GM12878 (cell line): ENCODE data around the gene SULF2. TPM values are rescaled to one million over a fixed set of nuclear protein-coding genes. Genes with fewer than 3 reads are reported as not detected.

Experiments used
- ATAC-seq: fragments of 200-7000 bp; cut with Tn5 transposase; 3 replicates; pipeline ENCODE4 v1.9.1; 2020; ENCODE audit warnings: mild to moderate bottlenecking, moderate library complexity
- BruUV-seq: library from RNA; stranded (reverse); fragments of 400-500 nt; replicated peaks from 2 replicates; lab custom pipeline; 2021; lab: Mats Ljungman, UMichigan
- CTCF ChIA-PET: fragments of 300-600 bp; sonication (Branson Sonifier 250); formaldehyde crosslinking; extraction: SDS; loops from one replicate; lab custom pipeline; 2021; ENCODE audit warnings: inconsistent platforms; lab: Yijun Ruan, JAX
- POLR2A ChIA-PET: fragments of 350-600 bp; formaldehyde crosslinking; extraction: SDS; loops from one replicate; lab custom pipeline; 2021; ENCODE audit warnings: inconsistent platforms; lab: Charles Lee
- RAD21 ChIA-PET: fragments of 300-600 bp; sonication (Branson Sonifier 250); formaldehyde crosslinking; loops from one replicate; lab custom pipeline; 2023; ENCODE audit warnings: antibody characterized with exemption; ENCODE audit not compliant: unreplicated experiment; lab: Charles Lee
- SMC1A ChIA-PET: fragments of 300-600 bp; sonication (Branson Sonifier 250); formaldehyde crosslinking; loops from one replicate; lab custom pipeline; 2023; ENCODE audit not compliant: unreplicated experiment, uncharacterized antibody; lab: Charles Lee
- DNase-seq: peaks from one replicate; pipeline ENCODE4 v3.0.0-alpha.2; 2011; ENCODE audit warnings: low read depth, low spot score
- FAIRE-seq: peaks from 3 replicates; lab custom pipeline; 2011; peaks lifted over from hg19 to GRCh38; lab: Jason Lieb, UNC
- H2AFZ ChIP-seq: 2 replicates; pipeline ENCODE4 v1.6.0; 2011; ENCODE audit warnings: low read depth, low read length, control low read depth; ENCODE audit not compliant: control insufficient read depth
- H3K27ac ChIP-seq: 2 replicates; pipeline ENCODE4 v1.5.1; 2011; ENCODE audit warnings: control low read depth; ENCODE audit not compliant: control insufficient read depth, insufficient read depth
- H3K27me3 ChIP-seq, 2 experiments: replicated peaks in 1 of 2; 2 replicates each; pipeline versions ENCODE4 v1.6.0 to v1.6.1; 2011; ENCODE audit warnings: low read length in 1 of 2; ENCODE audit not compliant: control insufficient read depth in 2 of 2, insufficient read depth in 2 of 2
- H3K36me3 ChIP-seq, 2 experiments: 2 replicates each; pipeline ENCODE4 v1.5.1; 2011; ENCODE audit warnings: low read length in 1 of 2; ENCODE audit not compliant: control insufficient read depth in 2 of 2, insufficient read depth in 2 of 2
- H3K4me1 ChIP-seq: 2 replicates; pipeline ENCODE4 v1.6.1; 2011; ENCODE audit warnings: mild to moderate bottlenecking, low read length, moderate library complexity, mixed read lengths; ENCODE audit not compliant: control insufficient read depth, insufficient read depth
- H3K4me2 ChIP-seq: 2 replicates; pipeline ENCODE4 v1.6.0; 2011; ENCODE audit warnings: control low read depth; ENCODE audit not compliant: control insufficient read depth, insufficient read depth
- H3K4me3 ChIP-seq: fragments of 200-600 bp; sonication (generic); 2 replicates; pipeline ENCODE4 v1.5.1; 2016
- H3K79me2 ChIP-seq: 2 replicates; pipeline ENCODE4 v1.6.0; 2011; ENCODE audit warnings: low read length; ENCODE audit not compliant: control insufficient read depth, insufficient read depth
- H3K9ac ChIP-seq: 2 replicates; pipeline ENCODE4 v1.8.0; 2011; ENCODE audit warnings: low read length, control low read depth, mixed read lengths; ENCODE audit not compliant: control insufficient read depth, insufficient read depth
- H3K9me3 ChIP-seq: replicated peaks from 3 replicates; pipeline ENCODE4 v1.5.1; 2011; ENCODE audit warnings: mild to moderate bottlenecking, low read length; ENCODE audit not compliant: control insufficient read depth, insufficient read depth
- H4K20me1 ChIP-seq: 2 replicates; pipeline ENCODE4 v1.6.0; 2011; ENCODE audit not compliant: control insufficient read depth, insufficient read depth
- BCL11A ChIP-seq: IDR thresholded peaks from 2 replicates; pipeline ENCODE4 v1.6.1; 2011; ENCODE audit warnings: low read depth, low read length
- HDAC2 ChIP-seq: fragments of 200-600 bp; sonication (generic); IDR thresholded peaks from 2 replicates; pipeline ENCODE4 v1.6.1; 2017
- NFYA ChIP-seq: IDR thresholded peaks from 2 replicates; pipeline ENCODE4 v1.6.1; 2011; ENCODE audit warnings: low read depth, mild to moderate bottlenecking, low read length, improper control_type of control experiment, borderline replicate concordance
- WGBS: methylation state at CpG from one replicate; pipeline ENCODE4 v1.1.6; 2016; ENCODE audit warnings: low lambda C conversion rate; ENCODE audit not compliant: insufficient replicate concordance, insufficient coverage; ENCODE audit errors: missing lambda C conversion rate; 5-methylcytosine and 5-hydroxymethylcytosine counted together
- in situ Hi-C: fragments of 300-500 bp; cut with MboI; formaldehyde crosslinking; loops from 9 replicates; pipeline ENCODE4 v1.14.3; 2018; ENCODE audit warnings: mixed read lengths
- intact Hi-C: fragments of 100-400 bp; cut with micrococcal nuclease; formaldehyde crosslinking; loops from one replicate; pipeline ENCODE4 v1.14.2; 2022; ENCODE audit not compliant: unreplicated experiment
- polyA plus RNA-seq, 11 experiments: library from polyadenylated mRNA; depleted of rRNA in 4 of 11; unstranded in 6 of 11; stranded (reverse) in 5 of 11; fragments of >200 nt; fragmentation: Nextera tagmentation in 4 of 11; fragmentation: Illumina TruSeq in 1 of 11; extraction: Ambion mirVana in 4 of 11; extraction: Trizol in 1 of 11; gene quantifications; 1 replicate in 1 of 11; 2 replicates in 10 of 11; pipeline versions ENCODE4 v1.2.1 to v1.2.3, GENCODE V29; 2011 to 2016; ENCODE audit warnings: inconsistent platforms in 2 of 11, missing spikeins in 2 of 11, low read depth in 1 of 11
- total RNA-seq, 4 experiments: library from RNA; depleted of rRNA in 3 of 4; stranded (reverse); fragments of >200 nt in 3 of 4; fragmentation: Illumina TruSeq in 1 of 4; extraction: Trizol in 1 of 4; gene quantifications; 2 replicates each; pipeline versions ENCODE4 v1.2.1 to v1.2.3, GENCODE V29; 2013 to 2021
- TF ChIP-seq, protein P1 (sequence below): fragments of 450-650 bp; formaldehyde crosslinking; IDR thresholded peaks from 2 replicates; pipeline ENCODE4 v1.4.0; 2020; ENCODE audit warnings: mild to moderate bottlenecking, moderate library complexity

Gene SULF2
- total and polyA plus RNA-seq, 10 of the 15 experiments (the other 5 are each of a cell fraction or from before 2014, with no cell fraction given) = 0.69 to 4.1 (median 1.6) TPM

DNA sequence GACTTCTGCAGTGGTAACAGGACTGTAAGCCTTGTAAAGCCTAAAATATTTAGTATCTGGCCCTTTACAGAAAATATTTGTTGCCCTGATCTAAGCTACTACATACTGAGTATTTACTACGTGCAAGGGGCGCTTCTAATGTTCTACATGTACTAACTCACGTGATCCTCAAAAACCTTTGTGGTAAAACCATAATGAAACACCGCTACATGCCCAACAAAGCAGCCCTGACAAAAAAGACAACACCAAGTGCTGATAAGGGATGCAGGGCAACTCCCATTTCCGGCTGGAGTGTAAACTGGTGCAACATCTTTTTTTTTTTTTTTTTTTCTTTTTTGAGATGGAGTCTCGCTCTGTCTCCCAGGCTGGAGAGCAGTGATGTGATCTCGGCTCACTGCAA, 85.0 kb downstream of the SULF2 start:
- POLR2A ChIA-PET = no interaction called here
- H3K4me3 ChIP-seq = no peak overlapping the region
- H2AFZ ChIP-seq = no peak overlapping the region
- H4K20me1 ChIP-seq = no peaks in the 10 kb centered on the region
- no peak for ATAC-seq
- in situ Hi-C loops (no loop called here), intact Hi-C loops (no loop called here)
- no TSS peak for BruUV-seq
- H3K9me3 ChIP-seq = no peaks in the 10 kb centered on the region
- SMC1A ChIA-PET = interaction anchor here (0.7 kb wide), 1 partner anchor 8 kb away, joined by 3 read pairs; no protein-coding TSS in a partner anchor
- TF ChIP-seq BCL11A (no peak), NFYA (no peak), HDAC2 (no peak)
- TF ChIP-seq, protein P1, sequence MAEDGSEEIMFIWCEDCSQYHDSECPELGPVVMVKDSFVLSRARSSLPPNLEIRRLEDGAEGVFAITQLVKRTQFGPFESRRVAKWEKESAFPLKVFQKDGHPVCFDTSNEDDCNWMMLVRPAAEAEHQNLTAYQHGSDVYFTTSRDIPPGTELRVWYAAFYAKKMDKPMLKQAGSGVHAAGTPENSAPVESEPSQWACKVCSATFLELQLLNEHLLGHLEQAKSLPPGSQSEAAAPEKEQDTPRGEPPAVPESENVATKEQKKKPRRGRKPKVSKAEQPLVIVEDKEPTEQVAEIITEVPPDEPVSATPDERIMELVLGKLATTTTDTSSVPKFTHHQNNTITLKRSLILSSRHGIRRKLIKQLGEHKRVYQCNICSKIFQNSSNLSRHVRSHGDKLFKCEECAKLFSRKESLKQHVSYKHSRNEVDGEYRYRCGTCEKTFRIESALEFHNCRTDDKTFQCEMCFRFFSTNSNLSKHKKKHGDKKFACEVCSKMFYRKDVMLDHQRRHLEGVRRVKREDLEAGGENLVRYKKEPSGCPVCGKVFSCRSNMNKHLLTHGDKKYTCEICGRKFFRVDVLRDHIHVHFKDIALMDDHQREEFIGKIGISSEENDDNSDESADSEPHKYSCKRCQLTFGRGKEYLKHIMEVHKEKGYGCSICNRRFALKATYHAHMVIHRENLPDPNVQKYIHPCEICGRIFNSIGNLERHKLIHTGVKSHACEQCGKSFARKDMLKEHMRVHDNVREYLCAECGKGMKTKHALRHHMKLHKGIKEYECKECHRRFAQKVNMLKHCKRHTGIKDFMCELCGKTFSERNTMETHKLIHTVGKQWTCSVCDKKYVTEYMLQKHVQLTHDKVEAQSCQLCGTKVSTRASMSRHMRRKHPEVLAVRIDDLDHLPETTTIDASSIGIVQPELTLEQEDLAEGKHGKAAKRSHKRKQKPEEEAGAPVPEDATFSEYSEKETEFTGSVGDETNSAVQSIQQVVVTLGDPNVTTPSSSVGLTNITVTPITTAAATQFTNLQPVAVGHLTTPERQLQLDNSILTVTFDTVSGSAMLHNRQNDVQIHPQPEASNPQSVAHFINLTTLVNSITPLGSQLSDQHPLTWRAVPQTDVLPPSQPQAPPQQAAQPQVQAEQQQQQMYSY (CRISPR knock-in tag) = no peak
- 49% methylated on average over 6 of the region's 7 CpGs for WGBS
- H3K4me1 ChIP-seq = peaks cover 7% of the 10 kb centered on the region
- H3K79me2 ChIP-seq = no peaks in the 10 kb centered on the region
- H3K27me3 ChIP-seq = no peaks in the 10 kb centered on the region
- H3K4me2 ChIP-seq = no peak overlapping the region
- no peak for FAIRE-seq
- no peak overlapping the region for H3K9ac ChIP-seq
- no peaks in the 10 kb centered on the region for H3K36me3 ChIP-seq
- CTCF ChIA-PET = interaction anchor here (0.6 to 1.4 kb wide), 2 partner anchors 23 to 396 kb away, joined by 3 to 4 read pairs; no protein-coding TSS in a partner anchor
- no peak for DNase-seq
- H3K27ac ChIP-seq = no peak overlapping the region
- RAD21 ChIA-PET = no interaction called here
